Measurements from ENCODE around the gene TTLL11. TPM values are rescaled to one million over a fixed set of nuclear protein-coding genes. Genes with fewer than 3 reads are reported as not detected.

TTLL11 gene
- total and polyA plus RNA-seq, 2 of the 8 experiments (the other 6 are each of a cell fraction or from before 2014, with no cell fraction given), result 0.56 to 0.80 TPM

- H3K4me1 ChIP-seq (replicated peaks in 1 of 4; ENCODE audit: control insufficient read depth in 3 of 4, insufficient read depth in 4 of 4, low read length in 3 of 4), result peaks cover 0 to 8% (median 1%) of the 10 kb centered on the region in 4 experiments; a peak in 5 of 7 replicates
- no peak overlapping the region for H3K56ac ChIP-seq (replicated peaks; ENCODE audit: insufficient read length, low read depth, low read length)
- H4K91ac ChIP-seq (replicated peaks; ENCODE audit: insufficient read length, low read length), result no peak overlapping the region
- H3K4me2 ChIP-seq (ENCODE audit: insufficient read depth in 1 of 2, low read depth in 2 of 2, low read length in 2 of 2), result no peak overlapping the region
- no peak for TF ChIP-seq KDM5A (IDR thresholded peaks at IDR 0.05; ENCODE audit: low read length)
- no peak overlapping the region for H2BK15ac ChIP-seq (ENCODE audit: low read length)
- H3K14ac ChIP-seq (ENCODE audit: insufficient read length), result no peak overlapping the region
- peak in 1 of 2 experiments; percentile 6 for DNase-seq (ENCODE audit: low read depth in 1 of 2, low spot score in 2 of 2)
- no peaks in the 10 kb centered on the region for H3K79me2 ChIP-seq (ENCODE audit: control insufficient read depth in 1 of 2, insufficient read depth in 2 of 2, low read length in 2 of 2)
- H3K4me3 ChIP-seq (ENCODE audit: extremely low read depth in 1 of 4, insufficient read depth in 2 of 4, low read depth in 3 of 4, low read length in 4 of 4), result no peak overlapping the region
- no peak overlapping the region for H2BK5ac ChIP-seq (ENCODE audit: low read depth, low read length)
- no peak overlapping the region for H2BK20ac ChIP-seq (ENCODE audit: low read length)
- no peak overlapping the region for H3K9ac ChIP-seq (replicated peaks in 1 of 4; ENCODE audit: extremely low read depth in 1 of 4, low read depth in 3 of 4, low read length in 3 of 4)
- no peak overlapping the region for H4K8ac ChIP-seq (ENCODE audit: extremely low read depth, insufficient read depth, low read length)
- H3K18ac ChIP-seq (ENCODE audit: extremely low read depth, low read length), result no peak overlapping the region
- H3K23ac ChIP-seq (ENCODE audit: insufficient read length), result no peak overlapping the region
- no peaks in the 10 kb centered on the region for H3K36me3 ChIP-seq (ENCODE audit: control insufficient read depth in 2 of 4, insufficient read depth in 4 of 4, low read length in 3 of 4)
- no peak overlapping the region for H2BK12ac ChIP-seq (ENCODE audit: low read depth, low read length)
- H4K5ac ChIP-seq (ENCODE audit: insufficient read length, low read depth, low read length), result no peak overlapping the region
- H2AFZ ChIP-seq (ENCODE audit: low read length), result no peak overlapping the region
- H4K20me1 ChIP-seq (replicated peaks in 1 of 2; ENCODE audit: control insufficient read depth in 1 of 2, insufficient read depth in 2 of 2, low read length in 2 of 2), result no peaks in the 10 kb centered on the region
- H2AK5ac ChIP-seq (ENCODE audit: low read depth, low read length), result no peak overlapping the region
- WGBS, 2 experiments (ENCODE audit: extremely low coverage in 1 of 2, insufficient coverage in 1 of 2, insufficient read length in 1 of 2, insufficient replicate concordance in 2 of 2, low coverage in 1 of 2, low lambda C conversion rate in 2 of 2, missing lambda C conversion rate in 1 of 2), result 86% methylated on average over 7 of the region's 7 CpGs; no CpG with 5 or more reads in 1 of the 2 experiments
- no peak for FAIRE-seq
- POLR2A ChIA-PET (ENCODE audit: partially characterized antibody), result no interaction called here
- no peaks in the 10 kb centered on the region for H3K23me2 ChIP-seq (ENCODE audit: low read depth, low read length)
- no peaks in the 10 kb centered on the region for H3K27me3 ChIP-seq (replicated peaks in 1 of 4; ENCODE audit: control insufficient read depth in 3 of 4, extremely low read depth in 1 of 4, insufficient read depth in 3 of 4, low read length in 3 of 4)
- H3K27ac ChIP-seq (ENCODE audit: low read depth, low read length), result no peak overlapping the region
- no peaks in the 10 kb centered on the region for H3K79me1 ChIP-seq (ENCODE audit: low read depth, low read length)
- H3K9me3 ChIP-seq (ENCODE audit: insufficient read depth in 2 of 2, low read depth in 1 of 2, low read length in 1 of 2), result no peaks in the 10 kb centered on the region
- H2BK120ac ChIP-seq (replicated peaks; ENCODE audit: low read depth, low read length), result no peak overlapping the region
- CTCF ChIA-PET (ENCODE audit: partially characterized antibody), result no interaction called here
- H3K4ac ChIP-seq (replicated peaks; ENCODE audit: insufficient read length, low read depth, low read length), result no peak overlapping the region
These were observed 227.2 kb downstream of the TTLL11 start for GRCh38 chr9:121865884-121866283.

Measured in H1 (cell line).